NCI-H2081 treated with DMSO at 0.1 percent for 48 hours (cell line): Measurements from ENCODE around the gene RPP21.

ENCODE experiments used
- DNase-seq: peaks from one replicate; lab custom pipeline; 2025; lab: John Stamatoyannopoulos, UW

Gene RPP21

GRCh38 chr6:30380464-30380863, 35.5 kb downstream of the RPP21 start:
- DNase-seq: no peak

- no peak for DNase-seq
Observed at GRCh38 chr6:30386166-30386565, 41.2 kb downstream of the RPP21 start.

GRCh38 chr6:30391240-30391639, 46.3 kb downstream of the RPP21 start:
- no peak for DNase-seq

GRCh38 chr6:30394139-30394538, 49.2 kb downstream of the RPP21 start:
- no peak for DNase-seq
